ENCODE measurements around the gene AP3S1.

GRCh38 chr5:115962565-115963402 is 121.0 kb downstream of the AP3S1 start:
- TF ChIP-seq, protein P1, sequence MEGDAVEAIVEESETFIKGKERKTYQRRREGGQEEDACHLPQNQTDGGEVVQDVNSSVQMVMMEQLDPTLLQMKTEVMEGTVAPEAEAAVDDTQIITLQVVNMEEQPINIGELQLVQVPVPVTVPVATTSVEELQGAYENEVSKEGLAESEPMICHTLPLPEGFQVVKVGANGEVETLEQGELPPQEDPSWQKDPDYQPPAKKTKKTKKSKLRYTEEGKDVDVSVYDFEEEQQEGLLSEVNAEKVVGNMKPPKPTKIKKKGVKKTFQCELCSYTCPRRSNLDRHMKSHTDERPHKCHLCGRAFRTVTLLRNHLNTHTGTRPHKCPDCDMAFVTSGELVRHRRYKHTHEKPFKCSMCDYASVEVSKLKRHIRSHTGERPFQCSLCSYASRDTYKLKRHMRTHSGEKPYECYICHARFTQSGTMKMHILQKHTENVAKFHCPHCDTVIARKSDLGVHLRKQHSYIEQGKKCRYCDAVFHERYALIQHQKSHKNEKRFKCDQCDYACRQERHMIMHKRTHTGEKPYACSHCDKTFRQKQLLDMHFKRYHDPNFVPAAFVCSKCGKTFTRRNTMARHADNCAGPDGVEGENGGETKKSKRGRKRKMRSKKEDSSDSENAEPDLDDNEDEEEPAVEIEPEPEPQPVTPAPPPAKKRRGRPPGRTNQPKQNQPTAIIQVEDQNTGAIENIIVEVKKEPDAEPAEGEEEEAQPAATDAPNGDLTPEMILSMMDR (IDR thresholded peaks at IDR 0.05) = no peak
- no peak for TF ChIP-seq POLR2A (IDR thresholded peaks at IDR 0.05)
